Stimulated activated CD8-positive, alpha-beta memory T cell treated with anti-CD3 and anti-CD28 coated beads, Interleukin-15, amount 100 ng/mL, for 4 hours (primary cell): ENCODE measurements around the gene PAH.

ENCODE experiments used
- DNase-seq, 2 donors: peaks; one replicate each; pipeline ENCODE4 v3.0.0-alpha.2; 2020; ENCODE audit warnings: low read depth in 2 of 2

The PAH gene

GRCh38 chr12:102824218-102824835, 92.7 kb downstream of the PAH start:
- no peak for DNase-seq

GRCh38 chr12:102821149-102821548, 95.9 kb downstream of the PAH start:
- DNase-seq, result no peak

- DNase-seq, result no peak
Measured at GRCh38 chr12:102816816-102817434, 100.1 kb downstream of the PAH start.

- no peak for DNase-seq
Measured at GRCh38 chr12:102814691-102815367, 102.2 kb downstream of the PAH start.

GRCh38 chr12:102812344-102812743, 104.7 kb downstream of the PAH start:
- DNase-seq, result no peak

GRCh38 chr12:102811110-102811737, 105.8 kb downstream of the PAH start:
- DNase-seq, result no peak

- no peak for DNase-seq
Measured at GRCh38 chr12:102808412-102808811, 108.6 kb downstream of the PAH start.

- DNase-seq, result no peak
Measured at GRCh38 chr12:102806592-102806991, 110.5 kb downstream of the PAH start.

GRCh38 chr12:102806110-102806509, 110.9 kb downstream of the PAH start:
- DNase-seq, result no peak

GRCh38 chr12:102800565-102800964, 116.5 kb downstream of the PAH start:
- no peak for DNase-seq

- no peak for DNase-seq
Measured at GRCh38 chr12:102799229-102799628, 117.8 kb downstream of the PAH start.

GRCh38 chr12:102797528-102797927, 119.5 kb downstream of the PAH start:
- no peak for DNase-seq

GRCh38 chr12:102793921-102794320, 123.1 kb downstream of the PAH start:
- DNase-seq, result no peak
